ENCODE data around the gene DCXR.

DNA sequence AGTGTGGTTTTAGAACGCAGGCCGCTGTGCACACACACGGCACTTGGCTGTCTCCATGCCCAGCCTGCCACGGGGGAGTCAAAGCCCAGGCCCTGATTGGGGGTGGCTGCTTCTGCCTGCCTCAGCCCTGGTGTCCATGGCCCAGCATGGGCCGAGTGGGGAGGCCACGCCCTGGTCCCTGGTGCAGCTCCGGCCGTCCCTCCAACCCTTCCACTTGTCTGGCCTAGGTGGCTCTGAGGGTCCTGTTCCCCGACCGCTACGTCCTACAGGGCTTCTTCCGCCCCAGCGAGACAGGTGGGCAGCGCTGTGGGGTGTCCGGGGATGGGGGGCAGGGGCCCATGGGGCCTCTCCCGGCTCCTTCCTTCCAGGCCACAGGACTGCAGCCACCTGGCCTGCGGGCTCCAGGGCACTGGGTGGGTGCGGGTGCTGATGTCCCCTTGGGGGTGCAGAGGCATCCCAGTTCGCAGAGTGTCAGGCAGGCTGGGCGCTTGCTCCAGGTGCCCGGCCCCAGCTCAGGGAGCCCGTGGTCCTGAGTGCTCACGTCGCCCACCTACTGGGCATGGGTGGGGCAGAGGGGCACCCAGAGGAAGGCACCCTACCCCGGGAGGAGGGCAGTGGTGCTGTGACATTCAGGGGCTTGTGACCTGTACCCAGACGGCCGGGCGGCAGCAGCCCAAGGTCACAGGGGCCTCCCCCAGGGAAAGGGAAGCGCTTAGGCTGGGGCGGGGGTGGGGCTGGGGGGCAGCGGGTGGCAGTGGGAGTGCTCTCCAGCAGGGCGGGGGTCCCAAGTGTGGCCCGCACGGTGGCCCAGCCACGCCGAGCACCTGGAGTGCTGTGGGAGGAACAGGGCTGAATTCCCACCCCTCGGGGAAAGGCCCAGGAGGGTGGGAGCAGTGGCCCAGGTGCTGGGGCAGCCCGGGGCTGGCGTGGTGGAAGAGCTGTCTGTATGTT lies 26.6 kb downstream of the DCXR start:
- TF ChIP-seq EZH2 (IDR thresholded peaks at IDR 0.05) (no peak), POLR2AphosphoS5 (IDR thresholded peaks at IDR 0.05; ENCODE audit: borderline replicate concordance, low read depth, low read length) (no peak), FOXP2 (optimal IDR thresholded peaks at IDR 0.05; ENCODE audit: control extremely low read depth, extremely low read length, insufficient read depth) (no peak)

All from SK-N-MC (cell line).